ENCODE results near the gene TXNDC2. TPM values are rescaled to one million over a fixed set of nuclear protein-coding genes. Genes with fewer than 3 reads are reported as not detected.

TXNDC2 gene
- polyA plus RNA-seq, 2 donors: 0.06 TPM; not detected in 1

DNA sequence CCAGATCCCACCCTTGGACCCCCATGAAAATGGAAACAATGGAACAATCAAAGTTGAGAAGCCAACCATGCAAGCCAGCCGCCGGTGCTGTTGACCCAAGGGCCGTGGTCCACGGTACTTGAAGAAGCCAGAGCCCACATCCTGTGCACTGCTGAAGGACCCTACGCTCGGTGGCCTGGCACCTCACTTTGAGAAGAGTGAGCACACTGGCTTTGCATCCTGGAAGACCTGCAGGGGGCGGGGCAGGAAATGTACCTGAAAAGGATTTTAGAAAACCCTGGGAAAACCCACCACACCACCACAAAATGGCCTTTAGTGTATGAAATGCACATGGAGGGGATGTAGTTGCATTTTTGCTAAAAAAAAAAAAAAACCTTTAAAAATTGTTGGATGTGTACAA lies 26.5 kb upstream of the TXNDC2 start:
- no peaks in the 10 kb centered on the region for H3K27me3 ChIP-seq (ENCODE audit: control insufficient read depth in 1 of 2, insufficient read depth in 2 of 2, low read length in 2 of 2)
- 87 to 91% methylated on average over 7 of the region's 7 CpGs for WGBS, 2 donors
- no peak overlapping the region for H3K4me3 ChIP-seq (ENCODE audit: low read depth in 1 of 2, low read length in 2 of 2)

GRCh38 chr18:9860682-9861081 lies 25.1 kb upstream of the TXNDC2 start:
- Histone ChIP-seq H3K27me3 (ENCODE audit: control insufficient read depth in 1 of 2, insufficient read depth in 2 of 2, low read length in 2 of 2) (no peaks in the 10 kb centered on the region), H3K36me3 (ENCODE audit: control insufficient read depth in 2 of 2, insufficient read depth in 2 of 2, low read length in 1 of 2) (no peaks in the 10 kb centered on the region), H3K9me3 (ENCODE audit: control insufficient read depth in 2 of 2, insufficient read depth in 1 of 2, low read depth in 1 of 2, low read length in 1 of 2) (no peaks in the 10 kb centered on the region), H3K4me3 (ENCODE audit: low read depth in 1 of 2, low read length in 2 of 2) (no peak overlapping the region), H3K4me1 (ENCODE audit: control insufficient read depth in 2 of 2, insufficient read depth in 2 of 2, low read length in 1 of 2) (no peaks in the 10 kb centered on the region), H3K27ac (ENCODE audit: low read depth in 2 of 2, low read length in 1 of 2) (no peak overlapping the region)
- 47 to 82% methylated on average over 4 of the region's 4 CpGs for WGBS, 2 donors

More for the DNA sequence above, 26.5 kb upstream of the TXNDC2 start:
- Histone ChIP-seq H3K4me1 (ENCODE audit: control insufficient read depth in 2 of 2, insufficient read depth in 2 of 2, low read length in 1 of 2) (no peaks in the 10 kb centered on the region), H3K27ac (ENCODE audit: low read depth in 2 of 2, low read length in 1 of 2) (no peak overlapping the region), H3K36me3 (ENCODE audit: control insufficient read depth in 2 of 2, insufficient read depth in 2 of 2, low read length in 1 of 2) (no peaks in the 10 kb centered on the region), H3K9me3 (ENCODE audit: control insufficient read depth in 2 of 2, insufficient read depth in 1 of 2, low read depth in 1 of 2, low read length in 1 of 2) (no peaks in the 10 kb centered on the region)

DNA sequence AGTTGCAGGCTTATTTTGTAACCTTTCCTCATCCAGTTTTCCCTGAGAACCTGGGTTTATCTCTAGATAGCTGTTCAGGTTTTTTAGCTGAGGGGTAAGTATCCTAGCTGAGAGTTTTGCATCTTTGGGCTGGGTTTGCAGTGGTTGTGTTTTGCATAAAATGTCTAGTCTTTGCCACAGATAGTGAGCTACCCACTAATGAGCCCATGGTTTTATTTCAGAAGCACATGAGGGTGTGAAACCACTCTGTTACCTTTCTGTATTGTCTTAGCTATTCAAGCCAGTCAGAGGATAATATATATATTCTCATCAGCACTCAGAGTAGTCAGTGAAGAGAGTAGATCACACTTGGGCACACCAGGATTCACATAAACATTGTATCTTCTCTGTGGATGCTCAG lies 24.6 kb upstream of the TXNDC2 start:
- Histone ChIP-seq H3K4me3 (ENCODE audit: low read depth in 1 of 2, low read length in 2 of 2) (no peak overlapping the region), H3K27me3 (ENCODE audit: control insufficient read depth in 1 of 2, insufficient read depth in 2 of 2, low read length in 2 of 2) (no peaks in the 10 kb centered on the region), H3K4me1 (ENCODE audit: control insufficient read depth in 2 of 2, insufficient read depth in 2 of 2, low read length in 1 of 2) (no peaks in the 10 kb centered on the region), H3K36me3 (ENCODE audit: control insufficient read depth in 2 of 2, insufficient read depth in 2 of 2, low read length in 1 of 2) (no peaks in the 10 kb centered on the region), H3K9me3 (ENCODE audit: control insufficient read depth in 2 of 2, insufficient read depth in 1 of 2, low read depth in 1 of 2, low read length in 1 of 2) (no peaks in the 10 kb centered on the region), H3K27ac (ENCODE audit: low read depth in 2 of 2, low read length in 1 of 2) (no peak overlapping the region)

GRCh38 chr18:9861933-9862332 lies 23.8 kb upstream of the TXNDC2 start:
- Histone ChIP-seq H3K27ac (ENCODE audit: low read depth in 2 of 2, low read length in 1 of 2) (no peak overlapping the region), H3K4me1 (ENCODE audit: control insufficient read depth in 2 of 2, insufficient read depth in 2 of 2, low read length in 1 of 2) (no peaks in the 10 kb centered on the region), H3K9me3 (ENCODE audit: control insufficient read depth in 2 of 2, insufficient read depth in 1 of 2, low read depth in 1 of 2, low read length in 1 of 2) (peaks cover 0 to 4% of the 10 kb centered on the region in 2 donors), H3K27me3 (ENCODE audit: control insufficient read depth in 1 of 2, insufficient read depth in 2 of 2, low read length in 2 of 2) (no peaks in the 10 kb centered on the region), H3K4me3 (ENCODE audit: low read depth in 1 of 2, low read length in 2 of 2) (no peak overlapping the region), H3K36me3 (ENCODE audit: control insufficient read depth in 2 of 2, insufficient read depth in 2 of 2, low read length in 1 of 2) (no peaks in the 10 kb centered on the region)
- 81 to 82% methylated on average over 4 of the region's 4 CpGs for WGBS, 2 donors

DNA sequence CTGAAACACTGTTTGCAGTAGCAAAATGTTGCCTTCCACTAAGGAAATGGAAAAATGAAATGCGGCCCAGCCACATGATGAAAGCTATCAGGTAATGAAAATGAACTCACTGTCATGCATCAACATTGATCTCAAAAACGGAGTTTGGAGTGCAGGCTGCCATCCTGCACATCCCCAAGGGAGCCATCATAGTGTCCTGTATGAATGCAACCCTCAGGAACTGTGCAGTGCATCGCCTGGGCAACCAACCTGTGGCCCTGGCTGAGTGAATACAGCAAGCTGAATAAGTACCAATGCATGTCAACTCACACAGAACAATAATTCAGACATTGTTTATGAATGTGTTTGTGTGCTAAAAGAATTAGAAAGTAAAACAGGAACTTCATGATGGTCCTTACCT lies 23.1 kb upstream of the TXNDC2 start:
- Histone ChIP-seq H3K4me3 (ENCODE audit: low read depth in 1 of 2, low read length in 2 of 2) (no peak overlapping the region), H3K27me3 (ENCODE audit: control insufficient read depth in 1 of 2, insufficient read depth in 2 of 2, low read length in 2 of 2) (no peaks in the 10 kb centered on the region), H3K9me3 (ENCODE audit: control insufficient read depth in 2 of 2, insufficient read depth in 1 of 2, low read depth in 1 of 2, low read length in 1 of 2) (peaks cover 0 to 4% of the 10 kb centered on the region in 2 donors), H3K36me3 (ENCODE audit: control insufficient read depth in 2 of 2, insufficient read depth in 2 of 2, low read length in 1 of 2) (no peaks in the 10 kb centered on the region), H3K27ac (ENCODE audit: low read depth in 2 of 2, low read length in 1 of 2) (no peak overlapping the region), H3K4me1 (ENCODE audit: control insufficient read depth in 2 of 2, insufficient read depth in 2 of 2, low read length in 1 of 2) (no peaks in the 10 kb centered on the region)
- 62 to 81% methylated on average over 3 of the region's 3 CpGs for WGBS, 2 donors

DNA sequence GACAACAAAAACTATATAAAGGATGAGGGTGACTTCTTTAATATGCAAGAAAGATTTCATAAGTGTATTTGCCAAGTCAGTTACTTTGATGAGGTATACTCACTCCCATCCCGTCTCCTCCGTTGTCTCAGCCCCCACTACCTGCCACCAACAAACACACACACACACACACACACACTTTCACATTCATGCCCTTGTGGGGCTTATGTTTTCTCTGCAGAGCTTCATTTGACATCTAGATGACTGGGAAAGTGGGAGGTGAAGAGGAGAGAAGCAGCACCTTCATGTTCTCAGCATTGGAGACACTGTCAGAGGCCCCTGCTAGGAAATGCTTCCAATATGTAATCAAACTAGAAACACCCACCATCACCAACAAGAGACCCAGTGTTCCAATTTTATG lies 22.5 kb upstream of the TXNDC2 start:
- Histone ChIP-seq H3K27me3 (ENCODE audit: control insufficient read depth in 1 of 2, insufficient read depth in 2 of 2, low read length in 2 of 2) (no peaks in the 10 kb centered on the region), H3K36me3 (ENCODE audit: control insufficient read depth in 2 of 2, insufficient read depth in 2 of 2, low read length in 1 of 2) (no peaks in the 10 kb centered on the region), H3K4me3 (ENCODE audit: low read depth in 1 of 2, low read length in 2 of 2) (no peak overlapping the region), H3K4me1 (ENCODE audit: control insufficient read depth in 2 of 2, insufficient read depth in 2 of 2, low read length in 1 of 2) (no peaks in the 10 kb centered on the region), H3K27ac (ENCODE audit: low read depth in 2 of 2, low read length in 1 of 2) (no peak overlapping the region), H3K9me3 (ENCODE audit: control insufficient read depth in 2 of 2, insufficient read depth in 1 of 2, low read depth in 1 of 2, low read length in 1 of 2) (peaks cover 0 to 4% of the 10 kb centered on the region in 2 donors)
- 33 to 83% methylated on average over 2 of the region's 2 CpGs for WGBS, 2 donors

GRCh38 chr18:9865764-9866490 lies 19.8 kb upstream of the TXNDC2 start:
- WGBS, 2 donors: 97% methylated on average over 7 of the region's 7 CpGs
- H3K27me3 ChIP-seq (ENCODE audit: control insufficient read depth in 1 of 2, insufficient read depth in 2 of 2, low read length in 2 of 2): no peaks in the 10 kb centered on the region
- H3K9me3 ChIP-seq (ENCODE audit: control insufficient read depth in 2 of 2, insufficient read depth in 1 of 2, low read depth in 1 of 2, low read length in 1 of 2): peaks cover 0 to 4% of the 10 kb centered on the region in 2 donors
- no peak overlapping the region for H3K4me3 ChIP-seq (ENCODE audit: low read depth in 1 of 2, low read length in 2 of 2)
- H3K36me3 ChIP-seq (ENCODE audit: control insufficient read depth in 2 of 2, insufficient read depth in 2 of 2, low read length in 1 of 2): no peaks in the 10 kb centered on the region
- H3K4me1 ChIP-seq (ENCODE audit: control insufficient read depth in 2 of 2, insufficient read depth in 2 of 2, low read length in 1 of 2): peaks cover 0 to 2% of the 10 kb centered on the region in 2 donors
- H3K27ac ChIP-seq (ENCODE audit: low read depth in 2 of 2, low read length in 1 of 2): peak overlapping the region in 1 of 2 donors; percentile 71

DNA sequence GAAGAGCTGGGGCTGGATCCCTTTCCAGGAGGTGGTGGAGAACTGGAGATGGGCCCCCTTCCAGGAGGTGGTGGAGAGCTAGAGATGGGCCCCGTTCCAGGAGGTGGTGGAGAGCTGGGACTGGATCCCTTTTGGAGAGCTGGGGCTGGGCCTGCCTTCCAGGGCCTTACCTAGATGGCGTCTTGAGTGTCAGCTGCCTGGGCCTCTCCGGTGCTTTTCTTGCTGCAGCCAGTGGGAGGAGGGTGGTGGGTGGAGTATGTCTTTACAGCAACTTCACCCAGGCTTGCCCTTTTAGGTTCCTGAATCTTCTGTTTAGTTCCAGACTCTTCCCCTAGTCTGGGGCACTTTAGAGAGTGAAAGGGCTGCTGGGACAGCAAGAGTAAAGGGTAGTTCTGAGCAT lies 19.1 kb upstream of the TXNDC2 start:
- H3K4me3 ChIP-seq (ENCODE audit: low read depth in 1 of 2, low read length in 2 of 2): no peak overlapping the region
- H3K36me3 ChIP-seq (ENCODE audit: control insufficient read depth in 2 of 2, insufficient read depth in 2 of 2, low read length in 1 of 2): no peaks in the 10 kb centered on the region
- H3K27ac ChIP-seq (ENCODE audit: low read depth in 2 of 2, low read length in 1 of 2): peak overlapping the region; percentile 12 to 71
- peaks cover 0 to 4% of the 10 kb centered on the region in 2 donors for H3K9me3 ChIP-seq (ENCODE audit: control insufficient read depth in 2 of 2, insufficient read depth in 1 of 2, low read depth in 1 of 2, low read length in 1 of 2)
- no peaks in the 10 kb centered on the region for H3K27me3 ChIP-seq (ENCODE audit: control insufficient read depth in 1 of 2, insufficient read depth in 2 of 2, low read length in 2 of 2)
- H3K4me1 ChIP-seq (ENCODE audit: control insufficient read depth in 2 of 2, insufficient read depth in 2 of 2, low read length in 1 of 2): peaks cover 0 to 2% of the 10 kb centered on the region in 2 donors
- 85 to 89% methylated on average over 3 of the region's 3 CpGs for WGBS, 2 donors

- H3K36me3 ChIP-seq (ENCODE audit: control insufficient read depth in 2 of 2, insufficient read depth in 2 of 2, low read length in 1 of 2): no peaks in the 10 kb centered on the region
- H3K27me3 ChIP-seq (ENCODE audit: control insufficient read depth in 1 of 2, insufficient read depth in 2 of 2, low read length in 2 of 2): no peaks in the 10 kb centered on the region
- peak overlapping the region; percentile 64 to 73 for H3K27ac ChIP-seq (ENCODE audit: low read depth in 2 of 2, low read length in 1 of 2)
- WGBS, 2 donors: 70 to 71% methylated on average over 4 of the region's 4 CpGs
- H3K9me3 ChIP-seq (ENCODE audit: control insufficient read depth in 2 of 2, insufficient read depth in 1 of 2, low read depth in 1 of 2, low read length in 1 of 2): peaks cover 0 to 4% of the 10 kb centered on the region in 2 donors
- peaks cover 0 to 2% of the 10 kb centered on the region in 2 donors for H3K4me1 ChIP-seq (ENCODE audit: control insufficient read depth in 2 of 2, insufficient read depth in 2 of 2, low read length in 1 of 2)
- H3K4me3 ChIP-seq (ENCODE audit: low read depth in 1 of 2, low read length in 2 of 2): no peak overlapping the region
Measured at GRCh38 chr18:9867071-9867594, 18.6 kb upstream of the TXNDC2 start.
